NCI-H69 (cell line): ENCODE results near the gene GPT2.
A peak's percentile ranks its signal among the peaks of the same experiment; 100 is the strongest.

Experiments used
- DNase-seq: peaks from one replicate; lab custom pipeline; 2025; lab: John Stamatoyannopoulos, UW

GPT2 gene

DNA sequence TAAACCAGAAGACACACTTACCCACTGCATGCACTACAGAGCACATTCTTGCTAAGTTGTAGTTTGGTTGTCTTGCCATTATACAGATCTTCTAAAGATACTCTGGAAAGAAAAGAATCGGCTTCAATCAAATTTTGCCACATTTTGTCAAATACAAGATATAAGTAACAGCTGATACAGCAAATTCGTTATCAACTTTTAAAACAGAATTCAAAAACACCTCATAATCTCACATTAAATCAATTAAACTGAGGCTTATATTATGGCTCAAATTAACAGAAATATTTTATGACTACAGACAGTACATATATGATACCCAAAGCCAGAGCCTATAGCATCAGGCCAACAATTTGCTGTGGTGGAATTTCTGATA lies 83.9 kb downstream of the GPT2 start:
- DNase-seq = no peak

DNA sequence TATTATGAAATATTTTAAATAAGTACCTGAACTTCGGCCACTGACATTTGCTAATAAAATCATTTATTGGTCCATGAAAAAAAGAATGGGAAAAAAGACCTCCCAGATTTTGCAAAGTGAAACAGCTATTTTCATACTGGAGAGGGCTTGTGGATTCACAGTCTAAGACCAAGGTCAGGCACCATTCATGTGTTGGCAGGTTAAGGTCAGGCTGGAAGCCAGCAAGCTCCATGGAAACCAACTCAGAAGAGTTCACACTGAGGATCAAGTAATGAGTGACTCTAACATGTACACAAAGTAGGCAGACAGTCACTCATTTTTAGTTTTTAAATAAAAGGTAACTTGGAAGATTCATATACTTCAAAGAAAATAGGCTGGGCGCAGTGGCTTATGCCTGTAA lies 85.9 kb downstream of the GPT2 start:
- no peak for DNase-seq

DNA sequence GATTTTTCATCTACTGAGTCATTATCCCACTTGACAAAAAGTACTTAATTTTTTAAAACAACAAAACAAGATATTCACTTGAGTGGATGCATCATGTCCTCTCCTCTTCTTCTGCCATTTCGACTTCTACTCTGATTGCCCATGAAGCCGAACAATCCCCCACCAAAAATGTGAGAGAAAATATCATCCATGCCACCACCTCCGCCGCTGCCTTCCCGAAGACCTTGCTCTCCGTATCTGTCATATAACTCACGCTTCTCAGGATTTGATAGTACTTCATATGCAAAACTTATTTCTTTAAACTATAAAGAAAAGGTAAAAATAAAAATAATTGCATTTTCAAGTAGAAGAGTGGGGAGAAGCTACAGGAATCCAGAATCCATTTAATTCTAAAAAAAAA lies 87.1 kb downstream of the GPT2 start:
- no peak for DNase-seq

DNA sequence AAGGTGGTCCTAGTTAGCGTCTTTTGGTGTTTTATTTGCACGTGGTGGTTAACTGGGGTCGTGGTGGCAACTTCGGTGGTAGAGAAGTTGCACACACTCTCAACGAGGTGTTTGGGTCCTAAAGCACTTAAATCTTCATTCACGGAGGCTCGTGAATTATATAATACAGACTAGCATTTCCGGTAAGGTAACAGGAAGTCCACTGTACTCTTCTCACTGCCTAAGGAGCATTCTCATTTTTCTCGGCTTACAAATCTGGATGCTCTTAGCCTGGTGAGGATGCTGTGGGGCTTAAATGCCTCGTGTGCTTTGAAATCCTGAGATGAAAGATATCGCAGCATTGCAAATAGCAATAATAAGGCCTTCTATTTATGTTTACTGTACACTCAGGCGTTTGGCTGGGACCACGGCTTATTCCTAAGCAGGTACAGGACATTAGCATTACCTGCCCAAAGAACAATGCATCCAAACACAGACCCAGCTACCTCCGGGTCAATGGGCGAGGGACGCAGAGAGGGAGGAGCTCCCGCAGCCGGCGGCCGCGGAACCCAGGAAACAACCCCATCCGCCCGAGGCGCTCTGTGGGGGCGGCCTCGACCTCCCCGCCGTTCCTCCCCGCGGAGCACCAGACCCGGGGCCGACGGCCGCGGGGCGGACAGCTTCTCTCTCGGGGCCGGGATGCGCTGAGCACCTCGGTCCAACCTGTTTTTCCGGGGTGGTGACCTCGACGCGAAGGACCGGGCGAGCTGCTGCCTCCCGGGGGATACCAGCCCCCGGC lies 88.5 kb downstream of the GPT2 start:
- DNase-seq = peak; percentile 68

DNA sequence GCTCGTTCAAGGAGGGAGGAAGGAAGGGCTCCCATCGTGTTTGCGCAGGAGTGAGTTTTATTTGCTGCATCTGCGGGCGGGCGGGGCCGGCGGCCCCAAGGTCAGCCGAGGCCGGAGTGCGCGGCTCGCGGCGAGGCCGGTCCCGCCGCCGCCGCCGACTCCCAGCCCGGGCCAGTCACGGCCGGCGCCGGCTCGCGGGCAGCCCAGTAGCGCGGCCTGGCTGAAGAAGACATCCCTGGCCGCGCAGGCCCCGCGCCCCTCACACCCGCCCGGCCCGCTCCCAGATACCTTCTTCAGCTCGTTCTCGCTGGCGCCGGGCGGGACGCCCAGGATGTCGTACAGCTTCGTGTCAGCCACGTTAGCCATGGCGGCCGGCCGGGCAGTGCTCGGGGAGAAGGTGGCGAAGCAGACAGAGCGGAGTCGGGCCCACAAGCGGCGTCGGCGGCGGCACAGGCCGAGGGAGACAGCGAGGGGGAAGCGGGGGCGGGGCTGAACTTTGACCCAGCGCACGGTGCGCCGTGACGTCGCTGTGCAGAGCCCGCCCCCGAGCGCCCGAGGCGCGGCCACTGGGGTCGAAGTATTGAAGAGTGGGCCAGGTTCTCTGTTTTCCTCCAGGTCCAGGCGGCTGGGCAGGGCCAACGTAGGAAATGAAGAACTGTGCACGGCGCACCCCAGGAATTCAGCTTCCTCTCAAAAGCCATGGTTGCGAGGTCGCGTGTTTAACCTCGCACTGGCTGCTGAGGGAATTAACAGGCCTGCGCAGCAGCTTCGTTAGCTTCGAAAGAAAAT lies 89.2 kb downstream of the GPT2 start, which contains the start of gene DNAJA2:
DNAJA2 (minus strand) TSS at position 468 of the 789 bp plus-strand sequence; CDS start at position 366, 102 bp downstream.
- DNase-seq = peak; percentile 90

DNA sequence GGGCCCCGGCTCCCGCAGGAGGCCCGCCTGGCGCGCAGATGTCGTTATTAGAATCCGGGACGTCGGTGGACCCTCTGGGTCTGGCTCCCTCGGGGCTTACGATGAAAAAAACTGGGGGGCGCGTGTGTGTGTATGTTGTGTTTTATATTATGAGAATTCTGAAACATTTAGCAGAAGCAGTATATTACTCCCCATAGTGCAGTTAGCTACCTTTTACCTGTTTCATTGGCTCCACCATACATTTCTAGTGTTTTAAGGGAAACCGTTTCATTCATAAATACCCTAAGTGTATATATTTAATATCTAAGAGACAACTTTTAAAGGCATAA lies 89.8 kb downstream of the GPT2 start:
- DNase-seq = no peak

DNA sequence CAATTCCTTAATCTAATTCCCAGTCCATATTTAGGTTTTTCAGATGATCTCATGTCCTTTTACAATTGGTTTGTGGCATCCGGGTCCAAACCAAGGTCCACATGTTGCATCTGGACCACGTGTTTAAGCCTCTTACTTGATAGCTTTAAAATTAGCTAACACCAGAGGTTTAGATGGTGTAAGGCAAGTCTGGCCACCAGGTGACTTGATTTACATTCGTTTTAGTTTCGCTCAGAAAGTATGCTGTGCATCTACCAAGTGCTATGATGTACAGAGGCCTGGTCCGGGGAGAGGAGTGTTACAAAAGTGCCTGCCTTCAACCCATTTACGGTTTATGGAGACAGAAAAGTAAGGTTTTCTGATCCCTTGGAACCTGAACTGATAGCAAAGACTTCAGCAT lies 90.2 kb downstream of the GPT2 start:
- peak; percentile 13 for DNase-seq

DNA sequence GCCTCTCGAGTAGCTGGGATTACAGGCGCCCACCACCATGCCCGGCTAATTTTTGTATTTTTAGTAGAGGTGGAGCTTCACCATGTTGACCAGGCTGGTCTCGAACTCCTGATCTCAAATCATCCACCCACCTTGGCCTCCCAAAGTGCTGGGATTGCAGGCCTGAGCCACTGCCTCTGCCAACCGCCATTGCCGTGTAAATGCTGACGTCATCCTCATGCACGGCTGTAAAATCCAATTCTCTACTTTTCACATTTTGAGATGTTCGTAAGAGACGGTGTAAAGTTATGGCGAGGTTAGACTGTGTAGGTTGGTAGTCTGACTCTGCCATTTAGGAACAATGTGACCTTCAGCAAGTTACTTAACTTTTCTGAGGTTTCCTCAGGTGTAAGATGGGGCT lies 91.0 kb downstream of the GPT2 start:
- no peak for DNase-seq

DNA sequence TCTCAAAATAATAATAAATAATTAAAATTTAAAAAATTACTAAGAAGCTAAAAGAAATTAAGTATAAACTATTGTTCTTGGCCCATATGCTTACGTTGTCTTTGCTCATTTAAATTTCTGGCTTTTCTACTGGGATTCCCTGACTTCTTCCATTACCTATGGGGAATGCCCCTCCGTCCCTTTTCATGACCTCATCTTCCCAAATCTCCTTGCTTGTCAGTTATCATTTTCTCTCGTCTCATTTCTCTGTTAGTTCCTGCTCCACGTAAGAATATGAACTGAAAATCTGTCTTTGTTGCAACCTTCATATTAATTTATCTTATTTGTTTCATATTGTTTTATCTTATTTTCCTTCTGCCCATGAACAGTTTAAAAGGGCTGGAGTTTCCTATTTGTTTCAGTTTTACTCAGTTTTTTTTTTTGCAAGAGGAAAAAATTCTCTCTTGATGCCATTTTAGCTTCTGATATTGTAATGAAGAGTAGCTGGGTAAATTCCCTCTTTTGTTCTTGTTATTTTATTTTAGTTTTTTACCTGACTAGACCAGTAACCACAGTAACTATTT lies 91.8 kb downstream of the GPT2 start:
- DNase-seq = no peak

DNA sequence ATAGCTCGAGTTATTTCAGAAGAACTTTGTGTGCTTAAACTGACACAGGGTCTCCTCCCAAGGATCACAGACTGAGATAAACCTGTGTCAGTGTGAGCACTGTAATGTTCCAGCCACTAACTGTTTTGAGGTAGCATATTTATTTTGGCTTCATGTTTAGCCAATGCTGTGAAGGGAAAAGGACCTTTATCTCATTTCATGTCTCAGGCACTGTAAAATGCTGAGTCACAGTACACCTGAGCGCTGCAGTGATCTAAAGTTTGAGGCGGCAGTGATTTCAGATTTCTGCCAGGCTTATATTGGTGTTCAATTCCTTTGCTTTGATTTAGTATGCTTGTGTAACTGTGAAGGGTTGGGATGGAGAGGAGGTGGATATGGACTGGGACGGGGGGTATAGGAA lies 92.4 kb downstream of the GPT2 start:
- DNase-seq = peak; percentile 2
